Mesendoderm (in vitro differentiated cells): Measurements from ENCODE around the gene RAPGEF2.

Experiments used
- DNase-seq: peaks from one replicate; pipeline ENCODE4 v3.0.0; 2013
- H2AK5ac ChIP-seq: 2 replicates; pipeline ENCODE4 v1.6.1; 2013; ENCODE audit warnings: low read length, inconsistent platforms
- H2BK120ac ChIP-seq: 2 replicates; pipeline ENCODE4 v1.6.1; 2013; ENCODE audit warnings: low read depth, mild to moderate bottlenecking, low read length, moderate library complexity, mixed read lengths
- H2BK15ac ChIP-seq: replicated peaks from 2 replicates; pipeline ENCODE4 v1.6.1; 2013; ENCODE audit warnings: low read depth, mild to moderate bottlenecking, moderate library complexity
- H2BK5ac ChIP-seq: 2 replicates; pipeline ENCODE4 v1.6.1; 2013; ENCODE audit warnings: low read length, inconsistent platforms
- H3K18ac ChIP-seq: 2 replicates; pipeline ENCODE4 v1.6.1; 2013; ENCODE audit warnings: mild to moderate bottlenecking, low read length, mixed read lengths
- H3K23ac ChIP-seq: one replicate; pipeline ENCODE4 v1.6.1; 2013; ENCODE audit warnings: low read length
- H3K27ac ChIP-seq: 2 replicates; pipeline ENCODE4 v1.5.1; 2013; ENCODE audit warnings: low read depth, mild to moderate bottlenecking, inconsistent platforms, low read length, moderate library complexity
- H3K27me3 ChIP-seq: 2 replicates; pipeline ENCODE4 v1.6.1; 2013; ENCODE audit warnings: low read length, control low read depth, mild to moderate bottlenecking, inconsistent platforms; ENCODE audit not compliant: insufficient read depth, poor library complexity
- H3K36me3 ChIP-seq: 2 replicates; pipeline ENCODE4 v1.6.1; 2013; ENCODE audit warnings: low read length, inconsistent platforms; ENCODE audit not compliant: control insufficient read depth, insufficient read depth
- H3K4ac ChIP-seq: one replicate; pipeline ENCODE4 v1.6.1; 2013; ENCODE audit warnings: low read depth, mild to moderate bottlenecking, low read length, moderate library complexity
- H3K4me1 ChIP-seq: 2 replicates; pipeline ENCODE4 v1.6.1; 2013; ENCODE audit warnings: low read depth, low read length, inconsistent platforms; ENCODE audit not compliant: control insufficient read depth
- H3K4me2 ChIP-seq: 2 replicates; pipeline ENCODE4 v1.6.1; 2013; ENCODE audit warnings: low read length
- H3K4me3 ChIP-seq: 2 replicates; pipeline ENCODE4 v1.5.1; 2013; ENCODE audit warnings: mild to moderate bottlenecking, low read length
- H3K56ac ChIP-seq: one replicate; pipeline ENCODE4 v1.6.1; 2013; ENCODE audit warnings: low read length
- H3K79me1 ChIP-seq: 2 replicates; pipeline ENCODE4 v1.6.1; 2013; ENCODE audit warnings: low read length, inconsistent platforms
- H3K79me2 ChIP-seq: 2 replicates; pipeline ENCODE4 v1.6.1; 2013; ENCODE audit warnings: mild to moderate bottlenecking, low read length; ENCODE audit not compliant: control insufficient read depth, insufficient read depth
- H3K9ac ChIP-seq: 2 replicates; pipeline ENCODE4 v1.6.1; 2013; ENCODE audit warnings: low read length, inconsistent platforms
- H4K5ac ChIP-seq: one replicate; pipeline ENCODE4 v1.6.1; 2013; ENCODE audit warnings: low read length
- H4K8ac ChIP-seq: one replicate; pipeline ENCODE4 v1.6.1; 2013; ENCODE audit warnings: low read depth, mild to moderate bottlenecking, control low read depth, low read length, moderate library complexity
- WGBS: extraction: QIAGEN DNeasy Blood & Tissue Kit; methylation state at CpG from one replicate; pipeline ENCODE4 v1.1.7; 2013; ENCODE audit warnings: low lambda C conversion rate, missing lambda C conversion rate; ENCODE audit not compliant: insufficient coverage; ENCODE audit errors: extremely low coverage; 5-methylcytosine and 5-hydroxymethylcytosine counted together

Gene RAPGEF2

GRCh38 chr4:159188646-159189045, 85.8 kb downstream of the RAPGEF2 start:
- Histone ChIP-seq H2AK5ac (no peak overlapping the region), H4K8ac (no peak overlapping the region), H3K4me2 (no peak overlapping the region), H3K36me3 (no peaks in the 10 kb centered on the region), H3K18ac (no peak overlapping the region), H2BK15ac (no peak overlapping the region), H3K27me3 (no peaks in the 10 kb centered on the region), H3K4me1 (no peaks in the 10 kb centered on the region), H4K5ac (no peak overlapping the region), H3K79me1 (no peaks in the 10 kb centered on the region), H2BK120ac (no peak overlapping the region), H3K56ac (no peak overlapping the region), H3K9ac (no peak overlapping the region), H3K23ac (no peak overlapping the region), H3K27ac (no peak overlapping the region), H2BK5ac (no peak overlapping the region), H3K79me2 (peaks cover 4% of the 10 kb centered on the region), H3K4ac (no peak overlapping the region), H3K4me3 (no peak overlapping the region)
- no CpG with 5 or more reads among the region's 1 CpG for WGBS
- no peak for DNase-seq

GRCh38 chr4:159190651-159191050, 87.8 kb downstream of the RAPGEF2 start:
- DNase-seq: no peak
- peaks cover 2% of the 10 kb centered on the region for H3K79me1 ChIP-seq
- H3K18ac ChIP-seq: no peak overlapping the region
- H2BK120ac ChIP-seq: no peak overlapping the region
- H3K36me3 ChIP-seq: no peaks in the 10 kb centered on the region
- H3K4me2 ChIP-seq: no peak overlapping the region
- WGBS: no CpG with 5 or more reads among the region's 2 CpGs
- H3K9ac ChIP-seq: no peak overlapping the region
- no peak overlapping the region for H3K4me3 ChIP-seq
- no peaks in the 10 kb centered on the region for H3K4me1 ChIP-seq
- H4K5ac ChIP-seq: no peak overlapping the region
- no peak overlapping the region for H2AK5ac ChIP-seq
- no peaks in the 10 kb centered on the region for H3K27me3 ChIP-seq
- H2BK15ac ChIP-seq: no peak overlapping the region
- H3K79me2 ChIP-seq: no peaks in the 10 kb centered on the region
- H3K27ac ChIP-seq: no peak overlapping the region
- no peak overlapping the region for H3K56ac ChIP-seq
- H3K4ac ChIP-seq: no peak overlapping the region
- H2BK5ac ChIP-seq: no peak overlapping the region
- no peak overlapping the region for H4K8ac ChIP-seq
- no peak overlapping the region for H3K23ac ChIP-seq

GRCh38 chr4:159191989-159192388, 89.1 kb downstream of the RAPGEF2 start:
- H3K27me3 ChIP-seq: no peaks in the 10 kb centered on the region
- no peak overlapping the region for H4K8ac ChIP-seq
- H3K18ac ChIP-seq: no peak overlapping the region
- no peak overlapping the region for H2BK5ac ChIP-seq
- H2BK15ac ChIP-seq: no peak overlapping the region
- H3K4me3 ChIP-seq: no peak overlapping the region
- no peak overlapping the region for H2AK5ac ChIP-seq
- H3K79me1 ChIP-seq: peaks cover 2% of the 10 kb centered on the region
- H3K4me2 ChIP-seq: no peak overlapping the region
- H3K4ac ChIP-seq: no peak overlapping the region
- DNase-seq: peak; percentile 92
- H3K23ac ChIP-seq: no peak overlapping the region
- no CpG with 5 or more reads among the region's 5 CpGs for WGBS
- no peak overlapping the region for H3K56ac ChIP-seq
- H3K36me3 ChIP-seq: no peaks in the 10 kb centered on the region
- H3K27ac ChIP-seq: no peak overlapping the region
- no peaks in the 10 kb centered on the region for H3K79me2 ChIP-seq
- no peaks in the 10 kb centered on the region for H3K4me1 ChIP-seq
- H3K9ac ChIP-seq: no peak overlapping the region
- H4K5ac ChIP-seq: no peak overlapping the region
- no peak overlapping the region for H2BK120ac ChIP-seq

- Histone ChIP-seq H3K9ac (no peak overlapping the region), H3K56ac (no peak overlapping the region), H3K79me1 (peaks cover 2% of the 10 kb centered on the region), H3K4me3 (no peak overlapping the region), H3K4me1 (no peaks in the 10 kb centered on the region), H3K18ac (no peak overlapping the region), H3K27ac (no peak overlapping the region), H4K8ac (no peak overlapping the region), H3K4ac (no peak overlapping the region), H4K5ac (no peak overlapping the region), H2AK5ac (no peak overlapping the region), H3K79me2 (no peaks in the 10 kb centered on the region), H2BK15ac (no peak overlapping the region), H3K23ac (no peak overlapping the region), H3K27me3 (no peaks in the 10 kb centered on the region), H3K36me3 (no peaks in the 10 kb centered on the region), H2BK120ac (no peak overlapping the region), H3K4me2 (no peak overlapping the region), H2BK5ac (no peak overlapping the region)
- no CpG with 5 or more reads among the region's 1 CpG for WGBS
- DNase-seq: no peak
Measured at GRCh38 chr4:159193046-159193620, 90.3 kb downstream of the RAPGEF2 start.

GRCh38 chr4:159195361-159195769, 92.5 kb downstream of the RAPGEF2 start:
- H3K23ac ChIP-seq: no peak overlapping the region
- no peak overlapping the region for H2BK5ac ChIP-seq
- H4K5ac ChIP-seq: no peak overlapping the region
- no peaks in the 10 kb centered on the region for H3K79me2 ChIP-seq
- H3K18ac ChIP-seq: no peak overlapping the region
- H3K27ac ChIP-seq: no peak overlapping the region
- H4K8ac ChIP-seq: no peak overlapping the region
- no peak overlapping the region for H2AK5ac ChIP-seq
- no peak overlapping the region for H3K56ac ChIP-seq
- H3K4me2 ChIP-seq: no peak overlapping the region
- DNase-seq: no peak
- no peak overlapping the region for H3K4ac ChIP-seq
- no peaks in the 10 kb centered on the region for H3K27me3 ChIP-seq
- H2BK120ac ChIP-seq: no peak overlapping the region
- H3K9ac ChIP-seq: no peak overlapping the region
- no peaks in the 10 kb centered on the region for H3K4me1 ChIP-seq
- H3K79me1 ChIP-seq: peaks cover 2% of the 10 kb centered on the region
- WGBS: no CpG with 5 or more reads among the region's 5 CpGs
- H3K36me3 ChIP-seq: no peaks in the 10 kb centered on the region
- no peak overlapping the region for H2BK15ac ChIP-seq
- no peak overlapping the region for H3K4me3 ChIP-seq

GRCh38 chr4:159197260-159197884, 94.5 kb downstream of the RAPGEF2 start:
- no peak overlapping the region for H4K8ac ChIP-seq
- H3K9ac ChIP-seq: no peak overlapping the region
- H2BK15ac ChIP-seq: no peak overlapping the region
- no peak overlapping the region for H4K5ac ChIP-seq
- H2BK5ac ChIP-seq: no peak overlapping the region
- no peak overlapping the region for H3K27ac ChIP-seq
- no peaks in the 10 kb centered on the region for H3K79me2 ChIP-seq
- no peaks in the 10 kb centered on the region for H3K4me1 ChIP-seq
- no peak overlapping the region for H2AK5ac ChIP-seq
- no peak overlapping the region for H3K4ac ChIP-seq
- H3K79me1 ChIP-seq: peaks cover 6% of the 10 kb centered on the region
- H3K4me3 ChIP-seq: no peak overlapping the region
- no peak for DNase-seq
- no peak overlapping the region for H3K23ac ChIP-seq
- no peaks in the 10 kb centered on the region for H3K27me3 ChIP-seq
- no CpG with 5 or more reads among the region's 4 CpGs for WGBS
- H3K56ac ChIP-seq: no peak overlapping the region
- H3K18ac ChIP-seq: no peak overlapping the region
- no peak overlapping the region for H3K4me2 ChIP-seq
- H3K36me3 ChIP-seq: no peaks in the 10 kb centered on the region
- no peak overlapping the region for H2BK120ac ChIP-seq
